A375 (cell line): Measurements from ENCODE around the gene PPFIA2. TPM values are rescaled to one million over a fixed set of nuclear protein-coding genes. Genes with fewer than 3 reads are reported as not detected.

Experiments
- total RNA-seq: library from RNA; depleted of rRNA; stranded (reverse); fragments of >200 nt; shearing (Covaris generic); gene quantifications from 2 replicates; pipeline ENCODE4 v1.2.3, GENCODE V29; 2014; rRNA removed

PPFIA2 gene
- total RNA-seq: 1.8 and 3.2 TPM in 2 replicates

GRCh38 chr12:81759190-81760051 is at the start of gene PPFIA2:
Gene PPFIA2, minus strand, starts transcription at chr12:81759350.

